Neural progenitor cell (in vitro differentiated cells): ENCODE results near the gene CANT1. TPM values are rescaled to one million over a fixed set of nuclear protein-coding genes. Genes with fewer than 3 reads are reported as not detected.

Experiments
- DNase-seq: peaks from one replicate; pipeline ENCODE4 v3.0.0-alpha.2; 2016; ENCODE audit warnings: low spot score
- H2AFZ ChIP-seq: fragments of 200-600 bp; sonication (generic); replicated peaks from 2 replicates; pipeline ENCODE4 v1.6.1; 2016; ENCODE audit warnings: antibody characterized with exemption
- H3F3A ChIP-seq: fragments of 200-600 bp; sonication (generic); 2 replicates; pipeline ENCODE4 v1.6.1; 2016; ENCODE audit warnings: antibody characterized with exemption, low read depth
- H3K27ac ChIP-seq: fragments of 200-600 bp; sonication (generic); 2 replicates; pipeline ENCODE4 v1.5.1; 2016; ENCODE audit warnings: mild to moderate bottlenecking
- H3K27me3 ChIP-seq: fragments of 200-600 bp; sonication (generic); 2 replicates; pipeline ENCODE4 v1.6.1; 2016; ENCODE audit warnings: mild to moderate bottlenecking, moderate library complexity
- H3K36me3 ChIP-seq: fragments of 200-600 bp; sonication (generic); 2 replicates; pipeline ENCODE4 v1.5.1; 2016
- H3K4me1 ChIP-seq: fragments of 200-600 bp; sonication (generic); 2 replicates; pipeline ENCODE4 v1.6.1; 2016; ENCODE audit warnings: mixed run types
- H3K4me2 ChIP-seq: fragments of 200-600 bp; sonication (generic); 2 replicates; pipeline ENCODE4 v1.6.1; 2016
- H3K4me3 ChIP-seq: fragments of 200-600 bp; sonication (generic); 2 replicates; pipeline ENCODE4 v1.5.1; 2016
- H3K79me2 ChIP-seq: fragments of 200-600 bp; sonication (generic); 2 replicates; pipeline ENCODE4 v1.6.1; 2016; ENCODE audit warnings: low read depth
- H3K9ac ChIP-seq: fragments of 200-600 bp; sonication (generic); 2 replicates; pipeline ENCODE4 v1.6.1; 2016
- H3K9me3 ChIP-seq: fragments of 200-600 bp; sonication (generic); 2 replicates; pipeline ENCODE4 v1.5.1; 2016; ENCODE audit warnings: low read depth
- H4K20me1 ChIP-seq: fragments of 200-600 bp; sonication (generic); 2 replicates; pipeline ENCODE4 v1.6.1; 2016; ENCODE audit warnings: low read depth
- H3K27ac Mint-ChIP-seq: 3 replicates; pipeline ENCODE4 v1.8.0; 2021; ENCODE audit warnings: mixed read lengths
- H3K27me3 Mint-ChIP-seq: 2 replicates; pipeline ENCODE4 v1.8.0; 2022; ENCODE audit warnings: low read depth, mild to moderate bottlenecking, inconsistent platforms, moderate library complexity, mixed read lengths; ENCODE audit not compliant: insufficient read depth
- H3K36me3 Mint-ChIP-seq: 3 replicates; pipeline ENCODE4 v1.8.0; 2021; ENCODE audit warnings: mixed read lengths
- H3K4me1 Mint-ChIP-seq: 3 replicates; pipeline ENCODE4 v1.8.0; 2021; ENCODE audit warnings: mixed read lengths
- H3K4me3 Mint-ChIP-seq: 3 replicates; pipeline ENCODE4 v1.8.0; 2021; ENCODE audit warnings: mild to moderate bottlenecking, moderate library complexity, mixed read lengths
- H3K9me3 Mint-ChIP-seq: 3 replicates; pipeline ENCODE4 v1.8.0; 2020; ENCODE audit warnings: mixed read lengths
- CTCF ChIP-seq: fragments of 200-600 bp; sonication (generic); IDR thresholded peaks from 2 replicates; pipeline ENCODE4 v1.5.1; 2017; ENCODE audit warnings: antibody characterized with exemption, mild to moderate bottlenecking
- EZH2 ChIP-seq: fragments of 200-600 bp; sonication (generic); IDR thresholded peaks from 2 replicates; pipeline ENCODE4 v1.6.1; 2017; ENCODE audit warnings: antibody characterized with exemption, mild to moderate bottlenecking, moderate library complexity
- EZH2phosphoT487 ChIP-seq: fragments of 200-600 bp; sonication (generic); IDR thresholded peaks from 2 replicates; pipeline ENCODE4 v1.6.1; 2017; ENCODE audit warnings: antibody characterized with exemption
- total RNA-seq: library from RNA; depleted of rRNA; stranded (reverse); fragments of >200 nt; gene quantifications from 2 replicates; pipeline ENCODE4 v1.2.3, GENCODE V29; 2015; ENCODE audit warnings: low replicate concordance

The CANT1 gene
- total RNA-seq, 1 donor from 2014 or later: 24.3 TPM

DNA sequence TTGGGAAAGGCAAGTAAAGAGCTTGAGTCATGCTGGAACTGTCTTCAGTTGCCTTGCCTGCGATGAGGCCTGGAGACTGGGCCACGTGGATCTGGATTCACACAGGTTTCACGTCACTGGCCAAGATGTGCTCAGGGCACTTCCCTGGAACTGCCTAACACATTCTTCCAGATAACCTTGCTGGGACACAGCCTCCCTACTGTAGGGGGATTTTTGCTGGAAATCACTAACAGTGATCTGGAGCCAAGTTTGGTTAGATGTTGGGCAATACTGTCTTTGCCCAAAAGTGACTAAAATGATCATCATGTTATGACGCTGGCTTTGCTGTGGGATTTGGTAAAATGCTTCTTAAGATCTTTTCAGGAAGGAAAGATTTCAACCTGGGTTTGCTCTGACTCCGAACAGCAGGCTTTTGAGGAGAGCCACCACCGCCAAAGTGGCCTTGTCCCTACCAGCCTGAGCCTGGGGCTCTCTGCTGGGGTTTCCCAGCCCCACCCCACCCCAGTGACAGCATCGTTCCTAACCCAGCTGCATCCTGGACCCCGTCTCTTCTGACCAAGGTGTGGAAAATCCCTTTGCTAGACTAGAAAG is 29.1 kb upstream of the CANT1 start:
- Histone ChIP-seq H3K79me2 (no peaks in the 10 kb centered on the region), H3K9ac (no peak overlapping the region), H3K27ac (no peak overlapping the region), H3K36me3 (no peaks in the 10 kb centered on the region), H3K4me1 (peaks cover 3% of the 10 kb centered on the region), H3F3A (peaks cover 12% of the 10 kb centered on the region), H3K9me3 (no peaks in the 10 kb centered on the region), H4K20me1 (no peaks in the 10 kb centered on the region), H3K4me2 (no peak overlapping the region), H3K27me3 (no peaks in the 10 kb centered on the region), H3K4me3 (no peak overlapping the region), H2AFZ (no peak overlapping the region)
- Mint-ChIP-seq H3K36me3 (no peaks in the 10 kb centered on the region), H3K9me3 (peaks cover 5% of the 10 kb centered on the region), H3K4me1 (peaks cover 5% of the 10 kb centered on the region), H3K27me3 (peaks cover 13% of the 10 kb centered on the region), H3K27ac (no peak overlapping the region), H3K4me3 (no peak overlapping the region)
- DNase-seq: no peak
- no peak for TF ChIP-seq EZH2
- TF ChIP-seq CTCF: no peak
- TF ChIP-seq EZH2phosphoT487: no peak

GRCh38 chr17:79036596-79036995 is 27.0 kb upstream of the CANT1 start:
- no peaks in the 10 kb centered on the region for H4K20me1 ChIP-seq
- no peak for DNase-seq
- H3F3A ChIP-seq: no peaks in the 10 kb centered on the region
- Mint-ChIP-seq H3K27ac (no peak overlapping the region), H3K27me3 (peaks cover 12% of the 10 kb centered on the region), H3K4me1 (no peaks in the 10 kb centered on the region), H3K4me3 (no peak overlapping the region), H3K36me3 (no peaks in the 10 kb centered on the region), H3K9me3 (no peaks in the 10 kb centered on the region)
- no peak overlapping the region for H2AFZ ChIP-seq
- no peaks in the 10 kb centered on the region for H3K9me3 ChIP-seq
- no peak overlapping the region for H3K4me3 ChIP-seq
- peaks cover 10% of the 10 kb centered on the region for H3K27me3 ChIP-seq
- no peaks in the 10 kb centered on the region for H3K79me2 ChIP-seq
- peak overlapping the region; percentile 12 for H3K4me2 ChIP-seq
- H3K36me3 ChIP-seq: no peaks in the 10 kb centered on the region
- no peak overlapping the region for H3K9ac ChIP-seq
- peaks cover 3% of the 10 kb centered on the region for H3K4me1 ChIP-seq
- no peak overlapping the region for H3K27ac ChIP-seq
- TF ChIP-seq EZH2: no peak
- no peak for TF ChIP-seq CTCF
- no peak for TF ChIP-seq EZH2phosphoT487

- Mint-ChIP-seq H3K27ac (no peak overlapping the region), H3K4me3 (no peak overlapping the region), H3K36me3 (no peaks in the 10 kb centered on the region), H3K9me3 (no peaks in the 10 kb centered on the region), H3K4me1 (no peaks in the 10 kb centered on the region), H3K27me3 (peaks cover 16% of the 10 kb centered on the region)
- TF ChIP-seq EZH2 (no peak), CTCF (no peak), EZH2phosphoT487 (no peak)
- Histone ChIP-seq H3K4me1 (peaks cover 3% of the 10 kb centered on the region), H3K79me2 (no peaks in the 10 kb centered on the region), H3K4me2 (no peak overlapping the region), H3K4me3 (no peak overlapping the region), H3K9ac (no peak overlapping the region), H3F3A (no peaks in the 10 kb centered on the region), H4K20me1 (no peaks in the 10 kb centered on the region), H3K36me3 (no peaks in the 10 kb centered on the region), H3K9me3 (no peaks in the 10 kb centered on the region), H2AFZ (no peak overlapping the region), H3K27ac (no peak overlapping the region), H3K27me3 (peaks cover 14% of the 10 kb centered on the region)
- no peak for DNase-seq
Measured at GRCh38 chr17:79036181-79036580, 26.6 kb upstream of the CANT1 start.
